ENCODE data around the gene SLCO4A1. TPM values are rescaled to one million over a fixed set of nuclear protein-coding genes. Genes with fewer than 3 reads are reported as not detected.

The SLCO4A1 gene
- total and polyA plus RNA-seq, 9 of the 15 experiments (the other 6 are each of a cell fraction or from before 2014, with no cell fraction given) = 1.6 to 21.9 (median 12.8) TPM

GRCh38 chr20:62717933-62718332, 75.6 kb downstream of the SLCO4A1 start (continued):
- TF ChIP-seq SRSF9 (IDR thresholded peaks at IDR 0.05; ENCODE audit: borderline replicate concordance, low read depth, low read length) = no peak
- no peak for TF ChIP-seq MCM2 (IDR thresholded peaks at IDR 0.05; ENCODE audit: low read depth)
- no peak for TF ChIP-seq TOE1 (IDR thresholded peaks at IDR 0.05; ENCODE audit: borderline replicate concordance)
- no peak for TF ChIP-seq TOE1 (CRISPR knock-in tag; IDR thresholded peaks at IDR 0.05; ENCODE audit: borderline replicate concordance, low read depth)
- no peak for TF ChIP-seq PYGO2 (tag; IDR thresholded peaks at IDR 0.05)
- no peak for TF ChIP-seq CREM (IDR thresholded peaks at IDR 0.05; ENCODE audit: low read depth)
- no peak for TF ChIP-seq KHSRP (IDR thresholded peaks at IDR 0.05)
- TF ChIP-seq HDAC2 (IDR thresholded peaks at IDR 0.05) = no peak
- TF ChIP-seq HEY1 (CRISPR knock-in tag; IDR thresholded peaks at IDR 0.05; ENCODE audit: borderline replicate concordance) = no peak
- TF ChIP-seq ZNF551 (CRISPR knock-in tag; IDR thresholded peaks at IDR 0.05) = no peak
- no peak for TF ChIP-seq SAP30 (IDR thresholded peaks at IDR 0.05; ENCODE audit: borderline replicate concordance, insufficient read depth, low read depth, low read length, poor library complexity, severe bottlenecking)
- no peak for TF ChIP-seq POLR2B (IDR thresholded peaks at IDR 0.05; ENCODE audit: low read depth, partially characterized antibody)
- TF ChIP-seq ATF1 (CRISPR knock-in tag; IDR thresholded peaks at IDR 0.05) = no peak
- no peak for TF ChIP-seq ATF1 (tag; IDR thresholded peaks at IDR 0.05)
- TF ChIP-seq ZNF12 (CRISPR knock-in tag; IDR thresholded peaks at IDR 0.05) = no peak
- no peak for TF ChIP-seq ETV5 (CRISPR knock-in tag; IDR thresholded peaks at IDR 0.05; ENCODE audit: low read depth)
- TF ChIP-seq MGA (IDR thresholded peaks at IDR 0.05) = peak; percentile 61; the same call in 1 of the 2 replicates
- no peak for TF ChIP-seq PHF8 (IDR thresholded peaks at IDR 0.05; ENCODE audit: borderline replicate concordance, low read length)
- TF ChIP-seq CREB3 (tag; conservative IDR thresholded peaks at IDR 0.05; ENCODE audit: low read depth) = no peak

Measured in K562 (cell line).